OCI-LY7 (cell line): ENCODE data around the gene KRT33A. TPM values are rescaled to one million over a fixed set of nuclear protein-coding genes. Genes with fewer than 3 reads are reported as not detected.

Source experiments
- BruUV-seq: library from RNA; stranded (reverse); fragments of 400-500 nt; replicated peaks from 2 replicates; lab custom pipeline; 2021; lab: Mats Ljungman, UMichigan
- CTCF ChIA-PET: fragments of 300-600 bp; sonication (Branson Sonifier 250); formaldehyde crosslinking; loops from one replicate; lab custom pipeline; 2022; ENCODE audit warnings: antibody characterized with exemption; ENCODE audit not compliant: unreplicated experiment; lab: Charles Lee
- POLR2A ChIA-PET: fragments of 300-600 bp; sonication (Branson Sonifier 250); formaldehyde crosslinking; loops from one replicate; lab custom pipeline; 2022; ENCODE audit warnings: antibody characterized with exemption; lab: Charles Lee
- DNase-seq: peaks from one replicate; pipeline ENCODE4 v3.0.0-alpha.2; 2015; ENCODE audit warnings: low spot score
- H2AFZ ChIP-seq: fragments of 200-600 bp; sonication (generic), shearing (Covaris generic); 2 replicates; pipeline ENCODE4 v1.6.1; 2014; ENCODE audit warnings: mild to moderate bottlenecking, antibody characterized with exemption, low read length, moderate library complexity
- H3K27ac ChIP-seq: fragments of 200-600 bp; sonication (generic); 2 replicates; pipeline ENCODE4 v1.5.1; 2014; ENCODE audit warnings: mixed run types, low read depth, mild to moderate bottlenecking, moderate library complexity, low read length, inconsistent platforms; ENCODE audit not compliant: poor library complexity, severe bottlenecking
- H3K36me3 ChIP-seq: fragments of 200-600 bp; sonication (generic); 2 replicates; pipeline ENCODE4 v1.6.1; 2014; ENCODE audit warnings: mild to moderate bottlenecking, antibody characterized with exemption, low read length, moderate library complexity, mixed read lengths; ENCODE audit not compliant: insufficient read depth
- H3K4me1 ChIP-seq: fragments of 200-600 bp; sonication (generic); 2 replicates; pipeline ENCODE4 v1.5.1; 2014; ENCODE audit warnings: mild to moderate bottlenecking, low read length; ENCODE audit not compliant: insufficient read depth, poor library complexity, severe bottlenecking
- H3K4me2 ChIP-seq: fragments of 200-600 bp; sonication (generic); 2 replicates; pipeline ENCODE4 v1.6.1; 2014; ENCODE audit warnings: mild to moderate bottlenecking, low read length
- H3K4me3 ChIP-seq: fragments of 200-600 bp; sonication (generic); 2 replicates; pipeline ENCODE4 v1.5.1; 2014; ENCODE audit warnings: mild to moderate bottlenecking, low read depth, low read length; ENCODE audit not compliant: poor library complexity, severe bottlenecking
- H3K79me2 ChIP-seq: fragments of 200-600 bp; sonication (generic); 2 replicates; pipeline ENCODE4 v1.6.1; 2016; ENCODE audit warnings: low read depth, mild to moderate bottlenecking, low read length, moderate library complexity, mixed read lengths; ENCODE audit not compliant: insufficient read depth
- H3K9me2 ChIP-seq: fragments of 200-600 bp; sonication (generic); 2 replicates; pipeline ENCODE4 v1.6.1; 2016; ENCODE audit warnings: mild to moderate bottlenecking, low read length, mixed read lengths; ENCODE audit not compliant: insufficient read depth
- H3K9me3 ChIP-seq: fragments of 200-600 bp; sonication (generic); 2 replicates; pipeline ENCODE4 v1.6.1; 2014; ENCODE audit warnings: mild to moderate bottlenecking, mixed run types, low read length, mixed read lengths
- H4K20me1 ChIP-seq: fragments of 200-600 bp; sonication (generic); 2 replicates; pipeline ENCODE4 v1.6.1; 2014; ENCODE audit warnings: mild to moderate bottlenecking, antibody characterized with exemption, low read length, moderate library complexity, mixed read lengths; ENCODE audit not compliant: insufficient read depth
- EZH2phosphoT487 ChIP-seq: fragments of 200-600 bp; sonication (generic); IDR thresholded peaks from 2 replicates; pipeline ENCODE4 v1.6.1; 2018; ENCODE audit warnings: low read depth, borderline replicate concordance, mild to moderate bottlenecking, mixed run types, antibody characterized with exemption, low read length, moderate library complexity, mixed read lengths
- intact Hi-C: fragments of 100-400 bp; cut with micrococcal nuclease; formaldehyde crosslinking; loops from one replicate; pipeline ENCODE4 v1.10.0; 2022; ENCODE audit not compliant: unreplicated experiment
- total RNA-seq, 2 experiments: library from RNA; depleted of rRNA in 1 of 2; stranded (reverse); fragments of >200 nt in 1 of 2; shearing (Covaris generic) in 1 of 2; gene quantifications; 2 replicates each; pipeline ENCODE4 v1.2.3, GENCODE V29; 2014 to 2022
- TF ChIP-seq, protein P1 (sequence below): fragments of 200-600 bp; sonication (generic); conservative IDR thresholded peaks from 2 replicates; pipeline ENCODE4 v1.5.1; 2014; ENCODE audit warnings: mild to moderate bottlenecking, antibody characterized with exemption, low read length, moderate library complexity, mixed read lengths

Gene KRT33A
- total RNA-seq, 2 experiments from 2014 or later = not detected

GRCh38 chr17:41326173-41327145, 24.2 kb downstream of the KRT33A start:
- H3K36me3 ChIP-seq = no peaks in the 10 kb centered on the region
- no peaks in the 10 kb centered on the region for H3K4me1 ChIP-seq
- no peak overlapping the region for H2AFZ ChIP-seq

GRCh38 chr17:41325611-41326010, 25.0 kb downstream of the KRT33A start:
- CTCF ChIA-PET = no interaction called here
- no TSS peak for BruUV-seq
- Histone ChIP-seq H3K4me3 (no peak overlapping the region), H3K27ac (no peak overlapping the region), H2AFZ (no peak overlapping the region), H3K9me3 (no peaks in the 10 kb centered on the region), H3K4me1 (no peaks in the 10 kb centered on the region), H3K4me2 (no peak overlapping the region), H3K9me2 (no peaks in the 10 kb centered on the region), H3K79me2 (no peaks in the 10 kb centered on the region), H4K20me1 (no peaks in the 10 kb centered on the region), H3K36me3 (no peaks in the 10 kb centered on the region)
- intact Hi-C loops = loop anchor here (10.0 kb wide), 2 partner anchors 339 to 521 kb away; no protein-coding TSS in a partner anchor
- DNase-seq = no peak
- POLR2A ChIA-PET = no interaction called here
- TF ChIP-seq, protein P1, sequence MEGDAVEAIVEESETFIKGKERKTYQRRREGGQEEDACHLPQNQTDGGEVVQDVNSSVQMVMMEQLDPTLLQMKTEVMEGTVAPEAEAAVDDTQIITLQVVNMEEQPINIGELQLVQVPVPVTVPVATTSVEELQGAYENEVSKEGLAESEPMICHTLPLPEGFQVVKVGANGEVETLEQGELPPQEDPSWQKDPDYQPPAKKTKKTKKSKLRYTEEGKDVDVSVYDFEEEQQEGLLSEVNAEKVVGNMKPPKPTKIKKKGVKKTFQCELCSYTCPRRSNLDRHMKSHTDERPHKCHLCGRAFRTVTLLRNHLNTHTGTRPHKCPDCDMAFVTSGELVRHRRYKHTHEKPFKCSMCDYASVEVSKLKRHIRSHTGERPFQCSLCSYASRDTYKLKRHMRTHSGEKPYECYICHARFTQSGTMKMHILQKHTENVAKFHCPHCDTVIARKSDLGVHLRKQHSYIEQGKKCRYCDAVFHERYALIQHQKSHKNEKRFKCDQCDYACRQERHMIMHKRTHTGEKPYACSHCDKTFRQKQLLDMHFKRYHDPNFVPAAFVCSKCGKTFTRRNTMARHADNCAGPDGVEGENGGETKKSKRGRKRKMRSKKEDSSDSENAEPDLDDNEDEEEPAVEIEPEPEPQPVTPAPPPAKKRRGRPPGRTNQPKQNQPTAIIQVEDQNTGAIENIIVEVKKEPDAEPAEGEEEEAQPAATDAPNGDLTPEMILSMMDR = no peak
- no peak for TF ChIP-seq EZH2phosphoT487

More at GRCh38 chr17:41326173-41327145, 24.2 kb downstream of the KRT33A start:
- Histone ChIP-seq H3K79me2 (no peaks in the 10 kb centered on the region), H3K9me2 (no peaks in the 10 kb centered on the region), H3K4me3 (no peak overlapping the region), H3K27ac (no peak overlapping the region), H3K9me3 (no peaks in the 10 kb centered on the region), H3K4me2 (no peak overlapping the region), H4K20me1 (no peaks in the 10 kb centered on the region)
- BruUV-seq = no TSS peak
- intact Hi-C loops = loop anchor here (10.0 kb wide), 2 partner anchors 338 to 522 kb away; no protein-coding TSS in a partner anchor
- no peak for TF ChIP-seq EZH2phosphoT487
- TF ChIP-seq, protein P1 = no peak
- ChIA-PET POLR2A (no interaction called here), CTCF (no interaction called here)
- DNase-seq = no peak

GRCh38 chr17:41325126-41325525, 25.5 kb downstream of the KRT33A start:
- no peak overlapping the region for H3K4me2 ChIP-seq
- H3K4me3 ChIP-seq = no peak overlapping the region
- TF ChIP-seq EZH2phosphoT487 = no peak
- TF ChIP-seq, protein P1 = no peak
- no peak overlapping the region for H3K27ac ChIP-seq
- no peak overlapping the region for H2AFZ ChIP-seq
- DNase-seq = no peak
- CTCF ChIA-PET = no interaction called here
- intact Hi-C loops = loop anchor here (10.0 kb wide), 2 partner anchors 340 to 520 kb away; no protein-coding TSS in a partner anchor
- H3K79me2 ChIP-seq = no peaks in the 10 kb centered on the region
- no peaks in the 10 kb centered on the region for H3K4me1 ChIP-seq
- H4K20me1 ChIP-seq = no peaks in the 10 kb centered on the region
- BruUV-seq = no TSS peak
- POLR2A ChIA-PET = no interaction called here
- no peaks in the 10 kb centered on the region for H3K9me2 ChIP-seq
- H3K36me3 ChIP-seq = no peaks in the 10 kb centered on the region
- H3K9me3 ChIP-seq = no peaks in the 10 kb centered on the region
